Measurements from ENCODE around the gene HIRA. TPM values are rescaled to one million over a fixed set of nuclear protein-coding genes. Genes with fewer than 3 reads are reported as not detected.
A peak's percentile ranks its signal among the peaks of the same experiment; 100 is the strongest.

The HIRA gene
- total RNA-seq, 2 donors from 2014 or later = 23.8 to 25.7 TPM

DNA sequence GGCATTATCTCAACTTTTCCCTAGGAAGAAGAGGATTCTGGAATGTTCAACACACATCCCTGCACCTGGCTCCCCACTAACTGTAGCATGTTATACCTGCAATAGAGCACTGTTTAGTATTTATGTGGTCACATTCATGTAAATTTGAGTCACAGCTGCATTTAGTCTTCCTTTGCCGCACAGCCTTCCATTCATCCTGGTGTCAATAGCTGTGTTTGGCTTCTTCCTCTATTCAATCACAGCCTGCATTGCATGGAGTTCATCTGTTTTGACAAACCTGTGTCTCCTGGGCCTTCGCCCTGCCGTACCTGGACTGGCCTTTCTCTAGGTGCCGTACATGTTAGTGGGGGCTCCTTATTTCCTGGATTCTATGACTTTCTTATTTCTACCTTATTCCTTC lies 20.0 kb upstream of the HIRA start:
- TF ChIP-seq, protein P1, sequence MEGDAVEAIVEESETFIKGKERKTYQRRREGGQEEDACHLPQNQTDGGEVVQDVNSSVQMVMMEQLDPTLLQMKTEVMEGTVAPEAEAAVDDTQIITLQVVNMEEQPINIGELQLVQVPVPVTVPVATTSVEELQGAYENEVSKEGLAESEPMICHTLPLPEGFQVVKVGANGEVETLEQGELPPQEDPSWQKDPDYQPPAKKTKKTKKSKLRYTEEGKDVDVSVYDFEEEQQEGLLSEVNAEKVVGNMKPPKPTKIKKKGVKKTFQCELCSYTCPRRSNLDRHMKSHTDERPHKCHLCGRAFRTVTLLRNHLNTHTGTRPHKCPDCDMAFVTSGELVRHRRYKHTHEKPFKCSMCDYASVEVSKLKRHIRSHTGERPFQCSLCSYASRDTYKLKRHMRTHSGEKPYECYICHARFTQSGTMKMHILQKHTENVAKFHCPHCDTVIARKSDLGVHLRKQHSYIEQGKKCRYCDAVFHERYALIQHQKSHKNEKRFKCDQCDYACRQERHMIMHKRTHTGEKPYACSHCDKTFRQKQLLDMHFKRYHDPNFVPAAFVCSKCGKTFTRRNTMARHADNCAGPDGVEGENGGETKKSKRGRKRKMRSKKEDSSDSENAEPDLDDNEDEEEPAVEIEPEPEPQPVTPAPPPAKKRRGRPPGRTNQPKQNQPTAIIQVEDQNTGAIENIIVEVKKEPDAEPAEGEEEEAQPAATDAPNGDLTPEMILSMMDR (IDR thresholded peaks at IDR 0.05) = no peak
- peaks cover 39% of the 10 kb centered on the region for H3K36me3 ChIP-seq
- no peaks in the 10 kb centered on the region for H3K9me3 ChIP-seq

DNA sequence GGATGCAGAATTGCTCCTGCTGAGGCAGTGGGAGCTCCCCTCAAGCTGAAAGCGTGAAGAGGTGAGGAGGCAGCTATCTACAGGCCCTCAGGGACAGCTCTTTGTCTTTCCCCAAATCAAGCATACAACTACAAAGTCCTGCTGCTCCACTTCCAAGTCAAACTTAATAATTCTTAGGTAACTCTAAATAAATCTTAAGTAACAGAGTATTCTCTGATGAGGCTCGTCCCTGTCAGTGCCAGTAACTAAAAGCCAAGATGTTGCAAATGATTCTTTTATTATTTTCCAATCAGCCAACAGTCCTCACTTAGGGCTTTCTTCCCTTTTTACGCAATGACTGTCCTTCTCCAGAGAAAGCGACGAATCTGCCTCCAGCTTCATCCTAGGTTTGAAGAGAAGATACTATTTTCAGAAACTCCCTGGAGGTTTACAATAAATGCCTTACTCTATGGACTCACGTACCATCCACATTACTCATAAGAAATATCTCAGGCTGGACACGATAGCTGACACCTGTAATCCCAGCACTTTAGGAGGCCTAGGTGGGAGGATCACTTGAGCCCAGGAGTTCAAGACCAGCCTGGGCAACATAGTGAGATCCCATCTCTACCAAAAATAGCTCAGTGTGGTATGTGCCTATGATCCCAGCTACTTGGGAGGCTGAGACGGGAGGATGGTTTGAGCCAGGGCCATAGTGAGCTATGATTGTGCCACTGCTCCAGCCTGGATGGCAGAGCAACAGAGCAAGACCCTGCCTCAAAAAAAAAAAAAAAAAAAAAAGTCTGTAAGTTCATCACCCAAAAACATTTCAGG lies 19.0 kb upstream of the HIRA start:
- ATAC-seq (ENCODE audit: insufficient number of reproducible peaks, low FRiP score, low read depth) = no peak
- Histone ChIP-seq H3K4me1 (ENCODE audit: control insufficient read depth in 1 of 2, low read depth in 2 of 2) (peaks cover 17 to 22% of the 10 kb centered on the region in 2 donors), H3K4me3 (no peak overlapping the region), H3K27ac (no peak overlapping the region), H3K27me3 (replicated peaks; ENCODE audit: insufficient read depth) (no peaks in the 10 kb centered on the region), H3K9me3 (no peaks in the 10 kb centered on the region), H3K36me3 (peaks cover 29% of the 10 kb centered on the region)
- DNase-seq (ENCODE audit: low spot score) = no peak
- TF ChIP-seq, protein P1 (IDR thresholded peaks at IDR 0.05) = no peak

More for the DNA sequence above, 20.0 kb upstream of the HIRA start:
- H3K27me3 ChIP-seq (replicated peaks; ENCODE audit: insufficient read depth) = no peaks in the 10 kb centered on the region
- H3K27ac ChIP-seq = no peak overlapping the region
- DNase-seq (ENCODE audit: low spot score) = no peak
- no peak overlapping the region for H3K4me3 ChIP-seq
- no peak for ATAC-seq (ENCODE audit: insufficient number of reproducible peaks, low FRiP score, low read depth)
- peaks cover 8 to 12% of the 10 kb centered on the region in 2 donors for H3K4me1 ChIP-seq (ENCODE audit: control insufficient read depth in 1 of 2, low read depth in 2 of 2)

DNA sequence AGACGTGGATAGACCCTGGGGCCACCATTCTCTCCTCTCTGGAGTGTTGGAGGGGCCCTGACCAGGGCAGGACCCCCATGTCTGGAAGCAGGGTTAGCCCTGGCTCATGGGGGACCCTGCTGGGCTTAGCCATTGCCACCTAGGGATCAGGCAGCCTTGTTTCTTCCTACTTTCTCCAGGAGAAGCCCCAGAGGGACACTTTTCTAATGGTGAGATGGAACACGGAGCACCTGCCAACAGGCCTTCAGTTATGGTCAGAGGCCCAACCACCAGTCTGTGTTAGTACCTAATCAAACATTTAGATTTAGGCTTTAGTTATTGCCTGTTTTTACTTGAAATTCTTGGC lies 17.9 kb upstream of the HIRA start:
- ATAC-seq (ENCODE audit: insufficient number of reproducible peaks, low FRiP score, low read depth) = no peak
- no peak overlapping the region for H3K4me3 ChIP-seq
- no peak for DNase-seq (ENCODE audit: low spot score)
- H3K36me3 ChIP-seq = peaks cover 18% of the 10 kb centered on the region
- peaks cover 19 to 27% of the 10 kb centered on the region in 2 donors for H3K4me1 ChIP-seq (ENCODE audit: control insufficient read depth in 1 of 2, low read depth in 2 of 2)
- H3K27me3 ChIP-seq (replicated peaks; ENCODE audit: insufficient read depth) = no peaks in the 10 kb centered on the region
- TF ChIP-seq, protein P1 (IDR thresholded peaks at IDR 0.05) = no peak
- no peak overlapping the region for H3K27ac ChIP-seq
- no peaks in the 10 kb centered on the region for H3K9me3 ChIP-seq

DNA sequence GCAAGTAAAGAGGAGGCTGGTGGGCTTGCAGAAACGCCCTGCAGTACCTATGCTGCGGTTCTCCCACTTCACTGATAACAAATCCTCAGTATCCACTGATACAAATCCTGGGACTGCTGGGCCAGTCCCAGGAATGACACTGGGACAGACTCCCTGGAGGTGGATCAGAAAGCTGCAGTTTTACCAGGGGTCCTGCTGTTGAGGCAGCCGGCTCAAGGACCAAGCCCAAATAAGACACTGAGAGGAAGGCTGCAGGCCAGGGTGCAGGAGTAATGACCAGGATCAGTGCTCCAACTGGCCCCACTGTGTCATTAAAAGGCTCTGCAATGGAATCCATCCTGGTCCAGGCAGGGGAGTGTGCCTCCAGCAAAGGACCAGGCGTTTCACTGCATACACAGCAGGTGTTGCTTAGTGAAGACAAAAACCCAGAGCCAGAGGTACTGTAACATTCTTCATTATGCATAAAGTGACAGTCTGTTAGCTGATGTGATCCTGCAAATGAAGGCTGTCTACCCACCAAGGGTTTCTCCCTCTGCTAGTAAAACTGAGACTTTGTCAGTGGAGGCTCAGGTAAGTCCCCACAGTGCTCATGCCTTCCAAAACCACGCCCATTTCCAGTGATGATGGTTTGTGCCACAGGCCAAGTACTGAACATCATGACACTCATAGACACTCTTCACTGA lies 17.3 kb upstream of the HIRA start:
- TF ChIP-seq, protein P1 (IDR thresholded peaks at IDR 0.05) = no peak
- Histone ChIP-seq H3K36me3 (peaks cover 16% of the 10 kb centered on the region), H3K27me3 (replicated peaks; ENCODE audit: insufficient read depth) (no peaks in the 10 kb centered on the region), H3K4me1 (ENCODE audit: control insufficient read depth in 1 of 2, low read depth in 2 of 2) (peaks cover 19 to 27% of the 10 kb centered on the region in 2 donors), H3K27ac (no peak overlapping the region), H3K4me3 (no peak overlapping the region), H3K9me3 (no peaks in the 10 kb centered on the region)
- ATAC-seq (ENCODE audit: insufficient number of reproducible peaks, low FRiP score, low read depth) = no peak
- DNase-seq (ENCODE audit: low spot score) = no peak

DNA sequence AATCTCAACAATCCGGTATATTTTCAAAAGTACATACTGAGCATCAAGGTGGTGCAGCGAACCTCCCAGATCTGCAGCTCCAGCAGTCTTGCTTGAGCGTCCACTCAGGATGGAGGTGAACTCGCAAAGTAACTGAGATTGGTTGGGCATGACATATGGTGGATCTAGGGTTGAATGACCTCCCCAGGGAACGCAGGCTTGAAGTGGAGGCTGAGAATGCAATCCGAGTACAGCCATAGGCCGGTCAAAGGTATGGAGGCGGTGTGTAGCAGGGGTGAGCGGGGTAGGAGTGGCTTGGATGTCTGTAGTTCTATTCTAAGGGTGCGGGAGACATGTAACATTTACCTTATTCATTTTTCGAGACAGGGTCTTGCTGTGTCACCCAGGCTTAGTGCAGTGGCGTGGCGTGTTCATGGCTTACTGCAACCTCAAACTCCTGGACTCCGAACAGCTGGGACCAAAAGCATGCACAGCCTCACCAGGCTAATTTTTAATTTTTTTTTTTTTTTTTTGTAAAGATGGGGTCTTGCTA lies 16.6 kb upstream of the HIRA start:
- ATAC-seq (ENCODE audit: insufficient number of reproducible peaks, low FRiP score, low read depth) (no peak), DNase-seq (ENCODE audit: low spot score) (no peak)
- Histone ChIP-seq H3K4me1 (ENCODE audit: control insufficient read depth in 1 of 2, low read depth in 2 of 2) (peaks cover 19 to 27% of the 10 kb centered on the region in 2 donors), H3K36me3 (peaks cover 14% of the 10 kb centered on the region), H3K27me3 (replicated peaks; ENCODE audit: insufficient read depth) (no peaks in the 10 kb centered on the region), H3K4me3 (peak overlapping the region; percentile 97), H3K9me3 (no peaks in the 10 kb centered on the region), H3K27ac (peak overlapping the region; percentile 86 to 92)
- TF ChIP-seq, protein P1 (IDR thresholded peaks at IDR 0.05) = no peak
